ENCODE results near the gene MAP3K8. TPM values are rescaled to one million over a fixed set of nuclear protein-coding genes. Genes with fewer than 3 reads are reported as not detected.

MAP3K8 gene
- polyA plus RNA-seq, 1 donor from 2014 or later, result 1.5 TPM

DNA sequence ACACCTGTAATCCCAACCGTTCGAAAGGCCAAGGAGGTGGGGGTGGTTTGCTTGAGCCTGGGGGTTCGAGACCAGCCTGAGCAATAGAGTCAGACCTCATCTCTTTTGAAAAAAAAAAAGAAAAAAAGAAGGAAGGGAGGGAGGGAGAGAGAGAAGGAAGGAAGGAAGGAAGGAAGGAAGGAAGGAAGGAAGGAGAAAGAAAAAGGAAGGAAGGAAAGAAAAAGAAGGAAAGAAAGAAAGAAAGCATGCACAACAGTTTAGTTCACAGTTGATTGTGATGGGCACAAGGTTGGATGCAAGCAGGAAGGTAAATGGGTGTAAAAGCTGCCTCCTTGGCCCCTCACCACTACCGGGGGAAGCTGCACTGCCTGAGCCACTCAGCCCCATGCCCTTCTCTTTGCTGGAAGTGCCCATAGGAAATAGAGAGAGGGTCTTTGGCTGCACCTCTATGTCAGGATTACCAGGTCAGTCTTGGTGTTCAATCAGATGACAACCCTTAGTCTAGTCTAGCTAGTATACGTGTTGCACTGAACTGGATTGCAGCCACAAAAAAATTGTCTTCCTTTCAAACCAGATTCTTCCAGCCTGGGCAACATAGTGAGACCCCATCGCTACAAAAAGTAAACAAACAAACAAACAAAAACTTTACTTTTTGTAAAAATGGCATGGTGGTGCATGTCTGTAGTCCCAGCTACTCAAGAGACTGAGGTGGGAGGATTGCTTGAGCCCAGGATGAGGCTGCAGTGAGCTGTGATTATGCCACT, 20.0 kb downstream of the MAP3K8 start:
- no peak overlapping the region for H3K4me3 ChIP-seq (ENCODE audit: low read length)
- H4K20me1 ChIP-seq (ENCODE audit: insufficient read depth), result no peaks in the 10 kb centered on the region
- no peaks in the 10 kb centered on the region for H3F3A ChIP-seq (ENCODE audit: insufficient read depth, low read length, poor library complexity, severe bottlenecking)
- no peak overlapping the region for H2AFZ ChIP-seq (ENCODE audit: low read depth, low read length)
- no peak overlapping the region for H3K4me2 ChIP-seq (ENCODE audit: low read length)
- no peak for TF ChIP-seq EZH2 (IDR thresholded peaks at IDR 0.05; ENCODE audit: borderline replicate concordance, insufficient read depth, low read length, poor library complexity, severe bottlenecking)
- no peak for TF ChIP-seq MXI1 (conservative IDR thresholded peaks at IDR 0.05; ENCODE audit: poor library complexity, severe bottlenecking)
- no peak for TF ChIP-seq POLR2AphosphoS5 (IDR thresholded peaks at IDR 0.05)
- TF ChIP-seq EP300 (conservative IDR thresholded peaks at IDR 0.05; ENCODE audit: poor library complexity, severe bottlenecking), result no peak
- TF ChIP-seq TAF1 (IDR thresholded peaks at IDR 0.05; ENCODE audit: low read depth), result no peak
- no peak for TF ChIP-seq SMC3 (conservative IDR thresholded peaks at IDR 0.05; ENCODE audit: poor library complexity)
- TF ChIP-seq RAD21 (conservative IDR thresholded peaks at IDR 0.05), result no peak
- TF ChIP-seq, protein P1, sequence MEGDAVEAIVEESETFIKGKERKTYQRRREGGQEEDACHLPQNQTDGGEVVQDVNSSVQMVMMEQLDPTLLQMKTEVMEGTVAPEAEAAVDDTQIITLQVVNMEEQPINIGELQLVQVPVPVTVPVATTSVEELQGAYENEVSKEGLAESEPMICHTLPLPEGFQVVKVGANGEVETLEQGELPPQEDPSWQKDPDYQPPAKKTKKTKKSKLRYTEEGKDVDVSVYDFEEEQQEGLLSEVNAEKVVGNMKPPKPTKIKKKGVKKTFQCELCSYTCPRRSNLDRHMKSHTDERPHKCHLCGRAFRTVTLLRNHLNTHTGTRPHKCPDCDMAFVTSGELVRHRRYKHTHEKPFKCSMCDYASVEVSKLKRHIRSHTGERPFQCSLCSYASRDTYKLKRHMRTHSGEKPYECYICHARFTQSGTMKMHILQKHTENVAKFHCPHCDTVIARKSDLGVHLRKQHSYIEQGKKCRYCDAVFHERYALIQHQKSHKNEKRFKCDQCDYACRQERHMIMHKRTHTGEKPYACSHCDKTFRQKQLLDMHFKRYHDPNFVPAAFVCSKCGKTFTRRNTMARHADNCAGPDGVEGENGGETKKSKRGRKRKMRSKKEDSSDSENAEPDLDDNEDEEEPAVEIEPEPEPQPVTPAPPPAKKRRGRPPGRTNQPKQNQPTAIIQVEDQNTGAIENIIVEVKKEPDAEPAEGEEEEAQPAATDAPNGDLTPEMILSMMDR (IDR thresholded peaks at IDR 0.05; ENCODE audit: poor library complexity, severe bottlenecking), result no peak
- TF ChIP-seq, protein P2, sequence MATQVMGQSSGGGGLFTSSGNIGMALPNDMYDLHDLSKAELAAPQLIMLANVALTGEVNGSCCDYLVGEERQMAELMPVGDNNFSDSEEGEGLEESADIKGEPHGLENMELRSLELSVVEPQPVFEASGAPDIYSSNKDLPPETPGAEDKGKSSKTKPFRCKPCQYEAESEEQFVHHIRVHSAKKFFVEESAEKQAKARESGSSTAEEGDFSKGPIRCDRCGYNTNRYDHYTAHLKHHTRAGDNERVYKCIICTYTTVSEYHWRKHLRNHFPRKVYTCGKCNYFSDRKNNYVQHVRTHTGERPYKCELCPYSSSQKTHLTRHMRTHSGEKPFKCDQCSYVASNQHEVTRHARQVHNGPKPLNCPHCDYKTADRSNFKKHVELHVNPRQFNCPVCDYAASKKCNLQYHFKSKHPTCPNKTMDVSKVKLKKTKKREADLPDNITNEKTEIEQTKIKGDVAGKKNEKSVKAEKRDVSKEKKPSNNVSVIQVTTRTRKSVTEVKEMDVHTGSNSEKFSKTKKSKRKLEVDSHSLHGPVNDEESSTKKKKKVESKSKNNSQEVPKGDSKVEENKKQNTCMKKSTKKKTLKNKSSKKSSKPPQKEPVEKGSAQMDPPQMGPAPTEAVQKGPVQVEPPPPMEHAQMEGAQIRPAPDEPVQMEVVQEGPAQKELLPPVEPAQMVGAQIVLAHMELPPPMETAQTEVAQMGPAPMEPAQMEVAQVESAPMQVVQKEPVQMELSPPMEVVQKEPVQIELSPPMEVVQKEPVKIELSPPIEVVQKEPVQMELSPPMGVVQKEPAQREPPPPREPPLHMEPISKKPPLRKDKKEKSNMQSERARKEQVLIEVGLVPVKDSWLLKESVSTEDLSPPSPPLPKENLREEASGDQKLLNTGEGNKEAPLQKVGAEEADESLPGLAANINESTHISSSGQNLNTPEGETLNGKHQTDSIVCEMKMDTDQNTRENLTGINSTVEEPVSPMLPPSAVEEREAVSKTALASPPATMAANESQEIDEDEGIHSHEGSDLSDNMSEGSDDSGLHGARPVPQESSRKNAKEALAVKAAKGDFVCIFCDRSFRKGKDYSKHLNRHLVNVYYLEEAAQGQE (IDR thresholded peaks at IDR 0.05; ENCODE audit: borderline replicate concordance), result no peak
- H3K27me3 ChIP-seq (ENCODE audit: insufficient read depth, low read depth, low read length), result no peaks in the 10 kb centered on the region
- H3K9me3 ChIP-seq (ENCODE audit: low read length), result no peaks in the 10 kb centered on the region
- H3K9ac ChIP-seq (ENCODE audit: low read length), result no peak overlapping the region
- no peaks in the 10 kb centered on the region for H3K79me2 ChIP-seq (replicated peaks; ENCODE audit: insufficient read depth, low read length)
- no peak overlapping the region for H3K27ac ChIP-seq (ENCODE audit: low read length)
- H3K36me3 ChIP-seq (ENCODE audit: insufficient read depth, low read length), result no peaks in the 10 kb centered on the region
- no peaks in the 10 kb centered on the region for H3K9me2 ChIP-seq (ENCODE audit: insufficient read depth, low read length)

DNA sequence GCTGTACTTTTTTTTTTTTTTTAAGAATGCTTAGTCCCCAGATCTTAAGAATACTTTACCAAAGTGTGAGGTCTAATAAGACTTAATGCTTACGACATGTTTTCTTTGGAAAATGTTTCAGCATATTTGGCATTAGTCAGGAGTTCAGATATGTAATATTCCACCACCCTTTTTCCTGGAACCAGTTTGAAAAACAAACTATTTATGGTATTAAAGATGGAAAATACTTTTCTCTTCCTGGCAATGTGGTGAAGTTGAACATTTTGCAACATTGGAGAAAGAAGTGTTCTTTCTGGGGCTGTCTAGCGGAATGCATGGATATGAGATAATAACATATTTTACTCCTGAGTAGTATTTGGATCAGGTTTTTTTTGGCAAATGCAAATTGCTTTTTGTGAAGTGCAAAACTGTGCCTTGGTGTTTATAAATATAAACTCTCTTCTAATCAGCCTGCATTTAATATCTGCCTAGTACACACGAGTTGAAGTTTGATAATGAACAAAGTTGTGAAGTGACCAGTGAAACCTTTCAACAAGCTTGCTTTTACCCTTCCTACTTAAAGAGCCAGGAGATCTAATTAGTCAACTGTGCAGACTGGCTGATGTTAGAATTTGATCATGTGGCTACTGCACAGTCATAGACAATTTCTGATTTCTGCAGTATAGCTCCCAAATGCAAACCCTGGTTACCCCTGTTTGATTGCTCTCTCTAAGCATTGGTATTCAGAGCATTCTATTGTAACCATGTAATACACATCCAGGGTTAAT, 20.9 kb downstream of the MAP3K8 start:
- Histone ChIP-seq H3K27me3 (ENCODE audit: insufficient read depth, low read depth, low read length) (no peaks in the 10 kb centered on the region), H3K9ac (ENCODE audit: low read length) (no peak overlapping the region), H3K4me2 (ENCODE audit: low read length) (no peak overlapping the region), H3K9me3 (ENCODE audit: low read length) (no peaks in the 10 kb centered on the region), H3K27ac (ENCODE audit: low read length) (no peak overlapping the region), H3K9me2 (ENCODE audit: insufficient read depth, low read length) (no peaks in the 10 kb centered on the region), H3K79me2 (replicated peaks; ENCODE audit: insufficient read depth, low read length) (no peaks in the 10 kb centered on the region), H4K20me1 (ENCODE audit: insufficient read depth) (no peaks in the 10 kb centered on the region), H3K4me3 (ENCODE audit: low read length) (no peak overlapping the region), H3K36me3 (ENCODE audit: insufficient read depth, low read length) (no peaks in the 10 kb centered on the region), H2AFZ (ENCODE audit: low read depth, low read length) (no peak overlapping the region), H3F3A (ENCODE audit: insufficient read depth, low read length, poor library complexity, severe bottlenecking) (no peaks in the 10 kb centered on the region)
- TF ChIP-seq EZH2 (IDR thresholded peaks at IDR 0.05; ENCODE audit: borderline replicate concordance, insufficient read depth, low read length, poor library complexity, severe bottlenecking) (no peak), MXI1 (conservative IDR thresholded peaks at IDR 0.05; ENCODE audit: poor library complexity, severe bottlenecking) (no peak), EP300 (conservative IDR thresholded peaks at IDR 0.05; ENCODE audit: poor library complexity, severe bottlenecking) (no peak), SMC3 (conservative IDR thresholded peaks at IDR 0.05; ENCODE audit: poor library complexity) (no peak), RAD21 (conservative IDR thresholded peaks at IDR 0.05) (no peak), POLR2AphosphoS5 (IDR thresholded peaks at IDR 0.05) (no peak), TAF1 (IDR thresholded peaks at IDR 0.05; ENCODE audit: low read depth) (no peak)
- TF ChIP-seq, protein P2 (IDR thresholded peaks at IDR 0.05; ENCODE audit: borderline replicate concordance), result no peak
- TF ChIP-seq, protein P1 (IDR thresholded peaks at IDR 0.05; ENCODE audit: poor library complexity, severe bottlenecking), result no peak
